MM.1S (cell line): ENCODE results near the gene SUGT1.

Experiments
- EZH2 ChIP-seq: fragments of 300-600 bp; sonication (generic); optimal IDR thresholded peaks from 2 replicates; pipeline ENCODE3; 2017; ENCODE audit warnings: low read depth, mild to moderate bottlenecking, antibody characterized with exemption, low read length, mixed read lengths
- EZH2phosphoT487 ChIP-seq: fragments of 300-600 bp; sonication (generic); IDR thresholded peaks from 2 replicates; pipeline ENCODE4 v1.6.1; 2018; ENCODE audit warnings: antibody characterized with exemption, low read length

GRCh38 chr13:52711286-52711685 is 58.6 kb downstream of the SUGT1 start:
- TF ChIP-seq EZH2phosphoT487 (no peak), EZH2 (no peak)
